ENCODE data around the gene KRT78.
A peak's percentile ranks its signal among the peaks of the same experiment; 100 is the strongest.

The KRT78 gene

DNA sequence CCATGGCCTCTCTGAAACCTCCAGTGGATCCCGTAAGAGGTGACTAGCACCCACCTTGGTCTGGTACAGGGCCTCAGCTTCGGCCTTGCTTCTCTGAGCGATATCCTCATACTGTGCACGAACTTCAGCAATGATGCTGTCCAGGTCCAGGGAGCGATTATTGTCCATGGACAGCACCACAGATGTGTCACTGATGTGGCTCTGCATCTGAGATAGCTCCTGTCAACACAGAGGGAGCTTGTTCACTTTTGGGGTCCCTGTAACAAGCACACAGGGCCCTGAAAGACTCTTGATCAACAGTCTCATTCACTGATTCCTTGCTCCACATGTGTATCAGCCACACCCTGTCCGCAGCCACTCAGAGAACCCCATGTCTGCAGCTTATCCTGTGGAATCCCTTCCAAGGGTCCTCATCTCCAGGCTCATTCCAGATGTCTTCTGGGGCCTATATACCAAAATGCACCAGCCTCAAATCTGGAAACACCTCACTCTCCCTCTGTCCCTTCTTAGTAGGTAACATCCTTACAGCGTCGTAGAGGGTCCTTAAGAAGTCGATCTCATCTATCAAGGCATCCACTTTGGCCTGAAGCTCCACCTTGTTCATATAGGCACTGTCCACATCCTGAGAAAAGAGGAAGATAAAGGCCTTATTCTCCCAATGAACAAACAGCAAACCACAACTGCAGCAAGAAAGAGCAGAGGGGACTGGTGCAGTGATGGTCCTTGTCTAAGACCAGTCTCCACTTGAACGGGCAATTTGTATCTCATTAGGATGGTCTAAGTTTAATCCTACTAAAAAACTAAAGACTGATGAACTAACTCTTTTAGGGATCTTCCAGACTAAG lies 56.4 kb downstream of the KRT78 start:
- H3K4me1 ChIP-seq (ENCODE audit: control insufficient read depth, insufficient read depth, low read length, unreplicated experiment), result no peaks in the 10 kb centered on the region
- H2AFZ ChIP-seq (ENCODE audit: low read length, unreplicated experiment), result no peak overlapping the region
- H3K79me2 ChIP-seq (ENCODE audit: control insufficient read depth, insufficient read depth, low read length, unreplicated experiment), result no peaks in the 10 kb centered on the region
- peaks cover 72% of the 10 kb centered on the region for H3K27me3 ChIP-seq (ENCODE audit: insufficient read depth, low read length)
- H3K4me3 ChIP-seq (ENCODE audit: low read depth, low read length), result no peak overlapping the region
- no peaks in the 10 kb centered on the region for H3K36me3 ChIP-seq (ENCODE audit: insufficient read depth, low read length)
- no peak overlapping the region for H3K27ac ChIP-seq (ENCODE audit: low read depth, low read length)

DNA sequence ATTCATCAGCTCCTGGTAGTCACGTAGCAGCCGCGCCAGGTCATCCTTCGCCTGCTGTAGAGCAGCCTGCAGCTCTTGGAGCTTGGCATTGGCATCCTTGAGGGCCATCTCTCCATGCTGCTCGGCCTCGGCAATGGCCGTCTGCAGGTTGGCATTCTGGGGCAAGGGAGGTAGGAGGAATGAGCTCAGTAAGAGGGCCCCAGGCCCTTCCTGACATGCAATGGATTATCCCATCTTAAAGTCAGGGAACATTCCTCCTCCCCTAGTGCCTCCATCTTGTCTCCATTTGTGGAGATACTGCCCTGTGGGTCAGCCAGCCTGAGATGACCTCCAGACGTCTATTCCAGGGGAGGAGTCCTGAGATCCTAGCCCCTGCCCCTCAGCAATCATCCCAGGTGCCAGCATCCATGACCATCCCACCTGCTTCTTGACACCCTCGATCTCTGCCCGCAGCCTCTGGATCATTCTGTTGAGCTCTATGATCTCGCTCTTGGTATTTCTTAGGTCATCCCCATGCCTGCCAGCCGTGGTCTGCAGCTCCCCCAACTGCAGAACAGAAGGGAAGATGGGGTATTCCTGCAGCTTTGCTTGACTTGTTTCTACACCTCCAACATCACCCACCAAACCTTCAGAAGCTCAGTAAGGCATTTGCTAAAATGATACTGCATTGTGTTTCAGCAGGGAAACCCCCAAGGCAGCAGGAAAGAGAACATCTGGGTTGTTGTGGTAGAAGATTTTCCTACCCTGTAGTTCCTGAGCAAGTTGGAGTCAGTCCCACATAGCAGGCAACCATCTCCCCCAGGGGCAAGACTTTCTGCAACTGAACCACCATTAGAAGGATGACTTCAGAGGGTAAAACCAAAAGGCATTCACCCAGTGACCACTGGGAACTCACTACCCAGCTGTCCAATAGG lies 57.3 kb downstream of the KRT78 start:
- H3K27me3 ChIP-seq (ENCODE audit: insufficient read depth, low read length), result peaks cover 80% of the 10 kb centered on the region
- H2AFZ ChIP-seq (ENCODE audit: low read length, unreplicated experiment), result no peak overlapping the region
- no peaks in the 10 kb centered on the region for H3K36me3 ChIP-seq (ENCODE audit: insufficient read depth, low read length)
- no peak overlapping the region for H3K4me3 ChIP-seq (ENCODE audit: low read depth, low read length)
- H3K27ac ChIP-seq (ENCODE audit: low read depth, low read length), result no peak overlapping the region
- no peaks in the 10 kb centered on the region for H3K79me2 ChIP-seq (ENCODE audit: control insufficient read depth, insufficient read depth, low read length, unreplicated experiment)
- no peaks in the 10 kb centered on the region for H3K4me1 ChIP-seq (ENCODE audit: control insufficient read depth, insufficient read depth, low read length, unreplicated experiment)

DNA sequence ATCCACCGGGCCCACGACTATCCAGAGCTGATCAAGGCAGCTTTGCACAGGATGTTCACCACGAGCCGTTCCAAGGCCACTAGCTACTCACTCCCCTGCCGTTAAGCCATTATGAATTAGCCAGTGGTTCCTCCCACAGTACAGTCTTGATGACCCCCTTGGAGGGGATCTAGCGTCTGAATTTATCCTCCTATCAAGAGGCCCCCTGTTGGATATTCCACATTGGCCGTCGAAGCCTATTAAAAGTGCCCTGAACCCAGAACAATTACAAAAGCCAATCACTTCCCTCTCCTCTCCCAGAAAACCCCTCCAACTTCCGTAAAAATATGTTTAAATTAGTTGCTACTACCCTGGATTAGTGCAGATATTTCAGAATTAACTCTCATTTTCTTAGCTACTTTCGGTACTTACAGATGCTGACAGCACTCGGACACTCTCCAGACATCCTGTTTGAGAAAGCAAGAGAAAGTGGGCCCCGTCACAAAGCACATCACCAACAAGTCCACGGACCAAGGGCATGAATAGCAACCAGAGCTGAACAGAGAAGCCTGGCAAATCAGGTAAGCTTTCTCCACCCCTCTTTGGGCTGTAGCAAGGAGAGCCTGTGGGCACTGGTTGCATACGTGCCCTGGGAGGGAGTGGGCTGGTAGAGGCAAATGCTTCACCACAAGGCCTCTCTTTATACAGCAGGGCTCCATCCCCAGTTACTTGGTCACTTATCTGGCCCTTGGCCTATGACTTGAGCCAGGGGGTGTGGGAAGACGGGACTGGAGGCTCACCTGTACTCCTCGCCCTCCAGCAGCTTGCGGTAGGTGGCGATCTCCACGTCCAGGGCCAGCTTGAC lies 58.1 kb downstream of the KRT78 start:
- Histone ChIP-seq H3K4me3 (ENCODE audit: low read depth, low read length) (peak overlapping the region; percentile 13), H3K79me2 (ENCODE audit: control insufficient read depth, insufficient read depth, low read length, unreplicated experiment) (no peaks in the 10 kb centered on the region), H2AFZ (ENCODE audit: low read length, unreplicated experiment) (no peak overlapping the region), H3K4me1 (ENCODE audit: control insufficient read depth, insufficient read depth, low read length, unreplicated experiment) (no peaks in the 10 kb centered on the region), H3K27me3 (ENCODE audit: insufficient read depth, low read length) (peaks cover 84% of the 10 kb centered on the region), H3K36me3 (ENCODE audit: insufficient read depth, low read length) (no peaks in the 10 kb centered on the region), H3K27ac (ENCODE audit: low read depth, low read length) (no peak overlapping the region)

DNA sequence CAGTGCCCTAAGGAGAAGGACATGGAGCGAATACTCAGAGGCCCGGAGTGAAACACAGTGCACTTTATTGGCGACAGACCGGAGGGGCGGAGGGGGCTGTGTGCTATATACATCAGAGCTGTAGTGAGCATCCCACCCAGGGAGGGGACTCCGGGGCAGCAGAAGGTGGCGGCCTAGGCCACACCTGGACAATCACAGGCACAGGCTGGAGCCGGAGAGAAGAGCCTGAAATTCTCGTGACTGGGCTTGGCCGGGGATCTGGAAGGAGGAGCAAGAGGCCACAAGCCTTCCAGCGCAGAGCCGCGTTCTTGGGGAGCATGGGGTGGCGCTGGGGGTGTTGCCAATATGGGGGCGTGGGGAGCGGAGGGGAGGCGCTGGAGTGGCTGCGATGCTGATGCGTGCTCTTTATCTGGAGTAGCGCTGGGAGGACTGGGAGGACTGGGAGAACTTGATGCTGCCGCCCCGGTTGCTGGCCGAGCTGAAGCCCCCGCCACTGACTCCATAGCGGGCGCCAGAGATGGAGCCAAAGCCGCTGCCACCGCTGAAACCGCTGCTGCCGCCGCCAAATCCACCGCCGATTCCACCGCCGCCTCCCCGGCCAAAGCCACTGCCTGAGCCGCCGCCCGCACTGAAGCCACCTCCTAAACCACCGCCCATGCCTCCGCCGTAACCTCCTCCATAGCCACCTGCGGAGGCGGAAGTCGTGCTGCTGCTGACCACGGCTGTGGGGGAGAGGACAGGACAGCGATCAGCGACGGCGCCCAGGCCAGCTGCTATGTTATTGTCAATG lies 59.0 kb downstream of the KRT78 start:
- no peaks in the 10 kb centered on the region for H3K36me3 ChIP-seq (ENCODE audit: insufficient read depth, low read length)
- H3K4me3 ChIP-seq (ENCODE audit: low read depth, low read length), result peak overlapping the region; percentile 13
- peaks cover 92% of the 10 kb centered on the region for H3K27me3 ChIP-seq (ENCODE audit: insufficient read depth, low read length)
- no peak overlapping the region for H3K27ac ChIP-seq (ENCODE audit: low read depth, low read length)
- no peaks in the 10 kb centered on the region for H3K4me1 ChIP-seq (ENCODE audit: control insufficient read depth, insufficient read depth, low read length, unreplicated experiment)
- no peak overlapping the region for H2AFZ ChIP-seq (ENCODE audit: low read length, unreplicated experiment)
- no peaks in the 10 kb centered on the region for H3K79me2 ChIP-seq (ENCODE audit: control insufficient read depth, insufficient read depth, low read length, unreplicated experiment)

DNA sequence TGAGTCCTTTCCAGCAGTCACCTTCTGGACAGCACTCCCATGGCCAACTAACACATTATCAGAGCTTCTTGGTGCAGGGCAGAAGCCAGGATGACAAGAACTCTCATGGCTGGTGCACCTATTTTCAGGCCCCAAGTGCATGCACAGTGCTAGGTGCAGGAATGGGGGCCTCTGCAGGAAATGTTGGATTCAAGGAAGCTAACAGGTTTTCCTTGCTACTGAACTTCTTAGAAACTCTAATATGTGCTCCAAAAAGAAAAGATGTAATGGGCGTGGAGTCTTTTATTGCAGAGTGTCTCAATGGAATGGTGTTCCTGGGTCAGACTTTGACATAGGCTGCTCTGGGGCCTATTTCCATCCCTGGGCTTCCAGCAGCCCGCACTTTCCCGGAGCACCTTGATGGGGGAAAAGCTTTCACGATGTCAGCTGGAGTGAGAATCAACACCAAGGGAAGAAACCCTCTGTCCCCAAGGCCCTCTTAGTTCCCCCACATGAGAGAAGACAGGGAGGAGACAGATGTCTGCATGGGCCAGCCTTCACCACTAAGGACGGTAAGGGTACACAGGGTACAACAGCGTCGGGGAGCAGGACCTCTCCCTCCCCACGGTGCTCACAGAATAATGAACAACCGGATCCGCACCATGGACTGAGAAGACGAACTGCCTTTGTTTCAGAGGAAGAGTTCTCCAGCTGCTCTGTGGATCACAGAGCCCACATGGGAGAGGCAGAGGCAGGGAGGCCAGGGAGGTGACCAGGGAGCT lies 59.7 kb downstream of the KRT78 start:
- H3K27me3 ChIP-seq (ENCODE audit: insufficient read depth, low read length), result peaks cover 91% of the 10 kb centered on the region
- no peak overlapping the region for H3K4me3 ChIP-seq (ENCODE audit: low read depth, low read length)
- H3K36me3 ChIP-seq (ENCODE audit: insufficient read depth, low read length), result no peaks in the 10 kb centered on the region
- no peak overlapping the region for H2AFZ ChIP-seq (ENCODE audit: low read length, unreplicated experiment)
- no peaks in the 10 kb centered on the region for H3K79me2 ChIP-seq (ENCODE audit: control insufficient read depth, insufficient read depth, low read length, unreplicated experiment)
- no peaks in the 10 kb centered on the region for H3K4me1 ChIP-seq (ENCODE audit: control insufficient read depth, insufficient read depth, low read length, unreplicated experiment)
- H3K27ac ChIP-seq (ENCODE audit: low read depth, low read length), result no peak overlapping the region

DNA sequence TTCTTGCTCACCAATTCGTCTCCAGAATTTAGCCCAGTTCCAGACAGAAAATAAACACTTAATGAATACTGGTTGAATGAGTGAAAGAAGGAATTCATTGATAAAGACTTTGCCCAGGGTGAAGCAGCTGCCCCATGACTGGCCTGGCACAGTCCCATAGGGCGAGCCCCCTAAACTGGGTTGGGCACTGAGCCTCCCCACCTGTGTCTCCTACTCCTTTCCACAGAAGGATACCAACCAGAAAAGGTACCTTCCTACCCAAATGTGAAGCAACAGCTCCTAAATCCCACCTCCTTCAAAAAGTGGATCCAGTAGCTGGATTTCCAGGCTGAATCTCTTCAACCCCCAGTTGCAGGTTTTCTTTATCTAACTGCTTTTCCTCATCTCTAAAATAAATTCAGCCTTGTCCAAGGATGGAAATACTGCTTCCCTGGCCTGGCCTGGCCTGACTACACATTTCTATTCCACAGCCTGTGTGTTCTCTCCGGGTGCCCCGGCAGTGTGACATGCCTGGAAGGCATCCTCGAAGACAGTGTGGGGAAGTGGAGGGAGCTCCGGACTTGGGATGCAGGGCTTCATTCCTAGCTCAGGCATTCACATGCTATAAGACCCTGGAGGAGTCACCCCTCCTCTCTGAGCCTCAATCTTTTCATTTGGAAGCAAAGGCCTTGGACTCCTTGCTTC lies 60.5 kb downstream of the KRT78 start:
- H3K27ac ChIP-seq (ENCODE audit: low read depth, low read length), result no peak overlapping the region
- no peaks in the 10 kb centered on the region for H3K79me2 ChIP-seq (ENCODE audit: control insufficient read depth, insufficient read depth, low read length, unreplicated experiment)
- no peaks in the 10 kb centered on the region for H3K36me3 ChIP-seq (ENCODE audit: insufficient read depth, low read length)
- H3K4me1 ChIP-seq (ENCODE audit: control insufficient read depth, insufficient read depth, low read length, unreplicated experiment), result no peaks in the 10 kb centered on the region
- H3K27me3 ChIP-seq (ENCODE audit: insufficient read depth, low read length), result peaks cover 92% of the 10 kb centered on the region
- no peak overlapping the region for H2AFZ ChIP-seq (ENCODE audit: low read length, unreplicated experiment)
- H3K4me3 ChIP-seq (ENCODE audit: low read depth, low read length), result no peak overlapping the region

All from ACC112 (cell line).